Measurements from ENCODE around the gene ABHD12. TPM values are rescaled to one million over a fixed set of nuclear protein-coding genes. Genes with fewer than 3 reads are reported as not detected.

ABHD12 gene
- total RNA-seq, 1 experiment from 2014 or later, result 40.6 TPM

- H3K36me3 ChIP-seq (ENCODE audit: insufficient read depth, low read length, poor library complexity, severe bottlenecking), result peaks cover 6% of the 10 kb centered on the region
- H3K27ac ChIP-seq (ENCODE audit: low read depth, low read length, poor library complexity, severe bottlenecking), result peak overlapping the region; percentile 87
- peaks cover 11% of the 10 kb centered on the region for H3K4me1 ChIP-seq (ENCODE audit: insufficient read depth, low read length, poor library complexity, severe bottlenecking)
- intact Hi-C loops (cut with micrococcal nuclease; ENCODE audit: unreplicated experiment), result loop anchor here (10.0 kb wide), 1 partner anchor 195 kb away; the partner anchor contains the start of gene ENTPD6
- TF ChIP-seq, protein P1, sequence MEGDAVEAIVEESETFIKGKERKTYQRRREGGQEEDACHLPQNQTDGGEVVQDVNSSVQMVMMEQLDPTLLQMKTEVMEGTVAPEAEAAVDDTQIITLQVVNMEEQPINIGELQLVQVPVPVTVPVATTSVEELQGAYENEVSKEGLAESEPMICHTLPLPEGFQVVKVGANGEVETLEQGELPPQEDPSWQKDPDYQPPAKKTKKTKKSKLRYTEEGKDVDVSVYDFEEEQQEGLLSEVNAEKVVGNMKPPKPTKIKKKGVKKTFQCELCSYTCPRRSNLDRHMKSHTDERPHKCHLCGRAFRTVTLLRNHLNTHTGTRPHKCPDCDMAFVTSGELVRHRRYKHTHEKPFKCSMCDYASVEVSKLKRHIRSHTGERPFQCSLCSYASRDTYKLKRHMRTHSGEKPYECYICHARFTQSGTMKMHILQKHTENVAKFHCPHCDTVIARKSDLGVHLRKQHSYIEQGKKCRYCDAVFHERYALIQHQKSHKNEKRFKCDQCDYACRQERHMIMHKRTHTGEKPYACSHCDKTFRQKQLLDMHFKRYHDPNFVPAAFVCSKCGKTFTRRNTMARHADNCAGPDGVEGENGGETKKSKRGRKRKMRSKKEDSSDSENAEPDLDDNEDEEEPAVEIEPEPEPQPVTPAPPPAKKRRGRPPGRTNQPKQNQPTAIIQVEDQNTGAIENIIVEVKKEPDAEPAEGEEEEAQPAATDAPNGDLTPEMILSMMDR (conservative IDR thresholded peaks at IDR 0.05; ENCODE audit: low read depth, low read length), result no peak
- TF ChIP-seq EZH2 (IDR thresholded peaks at IDR 0.05; ENCODE audit: borderline replicate concordance, low read depth, low read length, poor library complexity, severe bottlenecking), result no peak
- peak overlapping the region; percentile 100 for H3K4me3 ChIP-seq (ENCODE audit: low read depth, low read length, poor library complexity, severe bottlenecking)
- no TSS peak for BruUV-seq (replicated peaks)
- DNase-seq (ENCODE audit: low spot score), result peak; percentile 19
- H3K9me3 ChIP-seq (ENCODE audit: low read depth, low read length, poor library complexity, severe bottlenecking), result no peaks in the 10 kb centered on the region
- CTCF ChIA-PET, result no interaction called here
- H3K27me3 ChIP-seq (replicated peaks; ENCODE audit: insufficient read depth, low read depth, low read length, poor library complexity), result no peaks in the 10 kb centered on the region
- POLR2A ChIA-PET (ENCODE audit: low non-redundant PET), result no interaction called here
These were observed 637 bp downstream of the ABHD12 start for GRCh38 chr20:25389858-25390537.

DNA sequence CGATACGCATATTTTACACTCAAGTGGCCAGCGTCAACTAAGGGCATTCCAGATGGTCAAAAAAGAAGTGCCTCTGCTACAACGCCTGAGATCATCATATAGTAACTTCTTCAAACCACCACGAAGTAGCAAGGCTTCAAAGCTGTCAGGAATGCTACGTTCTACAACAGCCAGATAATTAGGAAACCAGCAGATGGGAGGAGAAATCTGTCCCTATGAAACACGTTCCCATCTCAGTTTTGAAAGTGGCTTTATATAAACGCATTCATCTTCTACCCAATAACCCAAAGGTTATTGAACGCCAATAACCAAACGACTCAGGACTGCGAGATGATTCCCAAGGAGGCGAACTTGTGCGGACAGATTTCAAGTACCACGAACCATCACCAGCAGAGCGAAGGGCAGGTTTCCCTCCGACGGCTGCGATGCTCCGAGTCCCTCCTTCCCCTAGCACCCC, 1.2 kb downstream of the ABHD12 start:
- BruUV-seq (replicated peaks), result no TSS peak
- ChIA-PET CTCF (no interaction called here), POLR2A (ENCODE audit: low non-redundant PET) (no interaction called here)
- peak overlapping the region; percentile 100 for H3K4me3 ChIP-seq (ENCODE audit: low read depth, low read length, poor library complexity, severe bottlenecking)
- intact Hi-C loops (cut with micrococcal nuclease; ENCODE audit: unreplicated experiment), result no loop called here
- no peaks in the 10 kb centered on the region for H3K9me3 ChIP-seq (ENCODE audit: low read depth, low read length, poor library complexity, severe bottlenecking)
- peaks cover 6% of the 10 kb centered on the region for H3K36me3 ChIP-seq (ENCODE audit: insufficient read depth, low read length, poor library complexity, severe bottlenecking)
- H3K27ac ChIP-seq (ENCODE audit: low read depth, low read length, poor library complexity, severe bottlenecking), result peak overlapping the region; percentile 87
- H3K4me1 ChIP-seq (ENCODE audit: insufficient read depth, low read length, poor library complexity, severe bottlenecking), result peaks cover 11% of the 10 kb centered on the region
- H3K27me3 ChIP-seq (replicated peaks; ENCODE audit: insufficient read depth, low read depth, low read length, poor library complexity), result no peaks in the 10 kb centered on the region
- TF ChIP-seq, protein P1 (conservative IDR thresholded peaks at IDR 0.05; ENCODE audit: low read depth, low read length), result no peak
- no peak for TF ChIP-seq EZH2 (IDR thresholded peaks at IDR 0.05; ENCODE audit: borderline replicate concordance, low read depth, low read length, poor library complexity, severe bottlenecking)
- no peak for DNase-seq (ENCODE audit: low spot score)

GRCh38 chr20:25382704-25383370, 7.8 kb downstream of the ABHD12 start:
- intact Hi-C loops (cut with micrococcal nuclease; ENCODE audit: unreplicated experiment), result no loop called here
- H3K27me3 ChIP-seq (replicated peaks; ENCODE audit: insufficient read depth, low read depth, low read length, poor library complexity), result no peaks in the 10 kb centered on the region
- no peaks in the 10 kb centered on the region for H3K4me1 ChIP-seq (ENCODE audit: insufficient read depth, low read length, poor library complexity, severe bottlenecking)
- DNase-seq (ENCODE audit: low spot score), result no peak
- BruUV-seq (replicated peaks), result no TSS peak
- ChIA-PET POLR2A (ENCODE audit: low non-redundant PET) (no interaction called here), CTCF (no interaction called here)
- no peaks in the 10 kb centered on the region for H3K36me3 ChIP-seq (ENCODE audit: insufficient read depth, low read length, poor library complexity, severe bottlenecking)
- H3K4me3 ChIP-seq (ENCODE audit: low read depth, low read length, poor library complexity, severe bottlenecking), result no peak overlapping the region
- no peaks in the 10 kb centered on the region for H3K9me3 ChIP-seq (ENCODE audit: low read depth, low read length, poor library complexity, severe bottlenecking)
- TF ChIP-seq, protein P1 (conservative IDR thresholded peaks at IDR 0.05; ENCODE audit: low read depth, low read length), result no peak
- TF ChIP-seq EZH2 (IDR thresholded peaks at IDR 0.05; ENCODE audit: borderline replicate concordance, low read depth, low read length, poor library complexity, severe bottlenecking), result no peak
- H3K27ac ChIP-seq (ENCODE audit: low read depth, low read length, poor library complexity, severe bottlenecking), result no peak overlapping the region

All from A673 (cell line).